GM12872 (cell line): Measurements from ENCODE around the gene CSTF3.

Source experiments
- CTCF ChIP-seq: IDR thresholded peaks from 3 replicates; pipeline ENCODE4 v1.5.1; 2011; ENCODE audit warnings: low read depth, mild to moderate bottlenecking, low read length, moderate library complexity; ENCODE audit not compliant: insufficient read depth

CSTF3 gene

GRCh38 chr11:33172996-33173395 is 11.7 kb upstream of the CSTF3 start:
- TF ChIP-seq CTCF: no peak

DNA sequence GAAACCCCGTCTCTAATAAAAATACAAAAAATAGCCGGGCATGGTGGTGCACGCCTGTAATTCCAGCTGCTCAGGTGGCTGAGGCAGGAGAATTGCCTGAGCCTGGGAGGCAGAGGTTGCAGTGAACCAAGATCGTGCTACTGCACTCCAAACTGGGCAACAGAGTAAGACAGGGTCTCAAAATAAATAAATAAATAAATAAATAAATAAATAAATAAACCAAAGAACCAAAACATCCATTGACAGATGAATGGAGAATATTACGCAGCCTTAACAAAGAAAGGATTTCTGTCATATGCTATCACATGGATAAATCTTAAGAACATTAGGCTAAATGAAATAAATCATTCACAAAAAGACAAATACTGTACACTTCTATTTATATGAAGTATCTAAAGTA is 11.1 kb upstream of the CSTF3 start:
- no peak for TF ChIP-seq CTCF

- no peak for TF ChIP-seq CTCF
Measured at GRCh38 chr11:33171251-33171650, 10.0 kb upstream of the CSTF3 start.

- TF ChIP-seq CTCF: no peak
Measured at GRCh38 chr11:33168709-33169200, 7.5 kb upstream of the CSTF3 start.

DNA sequence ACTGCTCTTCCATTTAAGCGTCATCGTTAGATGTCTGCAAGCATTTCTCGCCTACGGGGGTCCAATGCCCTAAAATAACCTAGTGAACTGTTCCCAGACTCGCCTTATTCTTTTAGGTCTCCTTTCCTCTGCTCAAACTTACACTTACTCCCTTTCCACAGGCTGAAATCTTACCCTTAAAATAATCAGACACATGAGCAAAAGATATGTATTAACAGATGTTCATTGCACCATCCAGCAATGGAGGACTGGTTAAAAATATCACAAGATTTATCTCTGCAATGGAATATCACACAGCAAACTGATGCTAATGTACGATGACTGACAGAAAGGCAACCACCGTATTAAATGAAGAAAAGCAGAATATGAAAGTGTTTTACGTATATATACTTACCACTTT is 1.6 kb upstream of the CSTF3 start:
- no peak for TF ChIP-seq CTCF

DNA sequence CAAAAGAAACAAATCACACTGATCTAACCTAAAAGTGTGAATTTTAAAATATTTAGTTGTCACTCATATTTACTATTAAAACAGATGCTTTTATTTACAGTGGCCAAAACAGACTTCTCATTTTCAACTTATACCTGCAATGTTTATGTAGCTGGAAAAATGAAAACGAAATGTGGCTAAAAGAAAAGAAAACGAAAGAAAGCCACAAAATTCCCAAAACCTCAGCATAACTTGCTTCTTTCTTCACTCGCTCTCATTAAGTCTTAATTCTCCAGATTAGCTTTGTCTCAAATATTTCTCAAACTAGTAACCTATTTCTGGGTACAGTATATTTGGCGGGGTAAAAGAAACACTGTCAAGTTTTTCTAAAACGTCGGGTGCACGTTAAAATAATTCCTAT is 693 bp downstream of the CSTF3 start:
- no peak for TF ChIP-seq CTCF

GRCh38 chr11:33160136-33160535 is 1.1 kb downstream of the CSTF3 start:
- no peak for TF ChIP-seq CTCF
